Glomerular visceral epithelial cell (primary cell): ENCODE results near the gene NPEPPS.
"Not testable (repeated sequence)": the region's sequence is repeated elsewhere in the genome, so short reads cannot be mapped to it uniquely, and the experiment has no call there.

Experiments used
- DNase-seq: peaks from one replicate; pipeline ENCODE4 v3.0.0-alpha.2; 2016; ENCODE audit errors: extremely low spot score

Gene NPEPPS, protein sequence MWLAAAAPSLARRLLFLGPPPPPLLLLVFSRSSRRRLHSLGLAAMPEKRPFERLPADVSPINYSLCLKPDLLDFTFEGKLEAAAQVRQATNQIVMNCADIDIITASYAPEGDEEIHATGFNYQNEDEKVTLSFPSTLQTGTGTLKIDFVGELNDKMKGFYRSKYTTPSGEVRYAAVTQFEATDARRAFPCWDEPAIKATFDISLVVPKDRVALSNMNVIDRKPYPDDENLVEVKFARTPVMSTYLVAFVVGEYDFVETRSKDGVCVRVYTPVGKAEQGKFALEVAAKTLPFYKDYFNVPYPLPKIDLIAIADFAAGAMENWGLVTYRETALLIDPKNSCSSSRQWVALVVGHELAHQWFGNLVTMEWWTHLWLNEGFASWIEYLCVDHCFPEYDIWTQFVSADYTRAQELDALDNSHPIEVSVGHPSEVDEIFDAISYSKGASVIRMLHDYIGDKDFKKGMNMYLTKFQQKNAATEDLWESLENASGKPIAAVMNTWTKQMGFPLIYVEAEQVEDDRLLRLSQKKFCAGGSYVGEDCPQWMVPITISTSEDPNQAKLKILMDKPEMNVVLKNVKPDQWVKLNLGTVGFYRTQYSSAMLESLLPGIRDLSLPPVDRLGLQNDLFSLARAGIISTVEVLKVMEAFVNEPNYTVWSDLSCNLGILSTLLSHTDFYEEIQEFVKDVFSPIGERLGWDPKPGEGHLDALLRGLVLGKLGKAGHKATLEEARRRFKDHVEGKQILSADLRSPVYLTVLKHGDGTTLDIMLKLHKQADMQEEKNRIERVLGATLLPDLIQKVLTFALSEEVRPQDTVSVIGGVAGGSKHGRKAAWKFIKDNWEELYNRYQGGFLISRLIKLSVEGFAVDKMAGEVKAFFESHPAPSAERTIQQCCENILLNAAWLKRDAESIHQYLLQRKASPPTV

DNA sequence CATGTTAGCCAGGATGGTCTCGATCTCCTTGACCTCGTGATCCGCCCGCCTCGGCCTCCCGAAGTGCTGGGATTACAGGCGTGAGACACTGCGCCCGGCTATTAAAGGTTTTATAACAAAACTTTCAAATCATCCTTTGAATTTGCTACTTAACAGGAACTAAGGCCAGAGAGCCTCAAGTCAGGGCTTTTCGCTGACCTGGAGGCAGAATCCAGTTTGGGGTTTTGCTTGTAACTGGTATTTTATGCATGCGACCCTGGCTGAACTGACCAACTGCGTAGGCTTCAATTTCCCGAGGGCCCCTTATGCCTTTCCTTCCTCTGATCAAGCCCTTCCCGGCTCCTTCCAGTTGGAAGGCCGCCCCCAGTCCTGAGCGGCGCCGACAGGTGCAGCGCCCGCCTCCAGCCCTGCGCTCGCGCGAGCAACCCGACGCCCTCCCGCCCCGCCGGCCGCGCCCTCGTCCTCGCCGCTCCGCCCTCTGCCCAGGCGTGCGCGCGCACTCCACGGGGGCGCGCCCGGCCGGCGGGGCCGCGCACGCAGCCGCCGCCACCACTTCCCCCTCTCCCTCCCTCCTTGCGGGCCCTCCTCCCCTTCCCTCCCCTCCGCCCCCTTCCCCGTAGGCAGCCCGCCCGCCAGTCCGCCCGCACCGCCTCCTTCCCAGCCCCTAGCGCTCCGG lies at the start of gene NPEPPS:
Gene NPEPPS, plus strand, starts transcription at position 552 of the 676 bp plus-strand sequence. CDS start 193 bp downstream, outside the sequence.
- peak; percentile 95 for DNase-seq

DNA sequence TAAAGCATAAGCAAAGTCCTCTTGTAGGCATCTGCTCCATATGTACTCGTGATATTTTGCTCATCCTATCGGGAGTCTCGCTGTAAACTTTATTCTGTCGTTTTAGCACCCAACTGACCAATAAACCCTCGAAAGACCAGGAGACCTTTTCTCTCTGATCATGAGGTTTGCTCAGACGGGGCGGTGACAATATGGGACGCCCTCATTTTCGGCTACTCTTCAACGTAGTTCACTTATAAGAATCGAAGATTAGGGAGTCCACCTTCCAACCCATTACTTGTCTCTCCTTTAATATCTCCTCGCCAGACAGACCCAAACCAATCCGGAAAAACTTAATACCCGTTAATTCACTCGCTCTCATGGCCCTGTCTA lies 39.1 kb upstream of the NPEPPS start:
- not testable (repeated sequence) for DNase-seq

DNA sequence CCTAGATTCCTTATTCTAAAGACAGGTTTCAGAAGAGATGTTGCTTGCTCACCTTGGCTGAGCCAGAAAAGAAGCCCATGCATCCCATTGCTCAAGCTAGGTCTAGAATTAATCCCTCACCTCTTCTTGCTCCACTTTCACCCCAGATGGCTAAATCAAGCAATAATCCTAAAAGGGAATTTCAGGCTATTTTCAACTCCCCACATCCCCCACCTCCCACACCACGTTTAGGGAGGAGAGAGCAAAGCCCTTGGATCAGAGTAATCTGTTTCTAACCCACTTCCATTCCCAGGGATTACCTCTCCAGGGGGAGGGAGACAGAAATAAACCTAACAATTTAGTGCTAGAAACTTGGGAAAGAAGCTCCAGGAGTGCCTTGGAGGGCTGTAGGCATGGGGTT lies 31.8 kb upstream of the NPEPPS start:
- DNase-seq = not testable (repeated sequence)

- not testable (repeated sequence) for DNase-seq
Observed at GRCh38 chr17:47499494-47499893, 31.4 kb upstream of the NPEPPS start.

- peak; percentile 36 for DNase-seq
Observed at GRCh38 chr17:47500620-47501019, 30.3 kb upstream of the NPEPPS start.

- peak; percentile 68 for DNase-seq
Observed at GRCh38 chr17:47502122-47502731, 28.7 kb upstream of the NPEPPS start.

DNA sequence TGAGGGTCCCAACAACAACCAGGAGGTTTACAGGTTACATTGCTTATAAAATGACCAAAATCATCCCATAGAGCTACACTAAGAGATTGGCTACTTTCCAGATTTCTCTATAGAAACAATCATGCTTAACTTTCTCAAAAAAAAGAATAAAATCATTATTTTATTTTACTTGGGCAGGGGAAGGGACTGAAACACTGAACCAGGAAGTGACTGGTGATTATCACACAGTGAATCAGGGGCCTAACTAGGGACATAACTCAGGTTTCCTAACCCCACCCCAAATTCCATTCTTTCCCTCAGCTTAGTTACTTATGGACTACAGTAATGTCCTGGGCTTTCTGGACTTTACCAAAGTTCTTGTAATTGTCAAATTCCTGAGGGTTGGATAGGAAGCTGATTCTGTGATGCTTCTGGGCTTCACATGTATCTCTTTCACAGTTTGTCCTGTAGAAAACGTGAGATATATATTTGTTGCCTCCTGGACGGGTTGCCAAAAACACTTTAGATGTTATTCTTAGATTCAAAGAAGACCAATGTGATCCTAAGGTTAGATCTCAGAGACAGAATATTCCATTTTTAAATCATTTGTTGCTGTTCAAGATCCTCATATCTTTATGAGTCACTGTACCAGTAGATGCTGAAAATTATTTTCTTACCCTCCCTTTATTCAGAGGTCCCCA lies 28.0 kb upstream of the NPEPPS start:
- peak; percentile 69 for DNase-seq

GRCh38 chr17:47511701-47512146 lies 19.2 kb upstream of the NPEPPS start:
- DNase-seq = not testable (repeated sequence)

GRCh38 chr17:47513301-47513700 lies 17.6 kb upstream of the NPEPPS start:
- not testable (repeated sequence) for DNase-seq

DNA sequence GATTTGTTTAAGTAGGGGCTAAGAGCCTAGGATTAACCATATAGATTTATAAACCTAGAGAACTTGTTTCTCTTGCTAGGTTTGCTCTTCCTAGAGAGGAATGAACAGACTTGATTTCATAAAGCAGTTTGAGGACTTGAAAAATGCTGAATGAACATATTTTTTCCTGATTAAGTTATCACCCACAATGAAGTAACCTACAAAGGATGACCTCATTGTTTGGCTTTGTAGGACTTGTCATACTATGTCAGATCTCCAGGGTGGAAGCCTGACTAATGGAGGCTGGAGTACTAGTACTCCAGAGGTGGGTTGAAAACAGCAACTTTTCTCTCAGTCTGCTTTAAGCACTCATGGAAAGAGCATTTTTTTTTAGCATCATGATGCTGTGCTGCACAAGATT lies 12.0 kb upstream of the NPEPPS start:
- not testable (repeated sequence) for DNase-seq

DNA sequence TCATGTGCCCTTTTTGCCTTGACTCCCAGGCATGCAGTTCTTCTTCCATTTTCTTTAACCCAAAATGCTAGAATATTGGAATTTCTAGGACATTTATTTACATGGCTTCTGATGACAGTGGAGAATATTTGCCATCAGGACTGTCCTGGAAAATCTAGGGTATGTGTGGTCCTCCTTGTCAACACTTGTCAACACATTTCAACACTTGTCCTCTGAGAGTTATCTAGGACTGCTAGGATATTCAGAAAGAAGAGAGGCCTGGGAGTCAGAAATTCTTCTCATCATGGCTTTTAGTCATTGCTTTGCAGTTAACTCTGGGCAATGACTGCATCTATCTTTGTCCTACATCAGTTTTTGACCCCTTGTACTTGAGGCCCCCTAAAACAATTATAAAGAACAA lies 11.5 kb upstream of the NPEPPS start:
- not testable (repeated sequence) for DNase-seq

- not testable (repeated sequence) for DNase-seq
Observed at GRCh38 chr17:47520279-47520678, 10.6 kb upstream of the NPEPPS start.

- DNase-seq = not testable (repeated sequence)
Observed at GRCh38 chr17:47521434-47521833, 9.5 kb upstream of the NPEPPS start.

DNA sequence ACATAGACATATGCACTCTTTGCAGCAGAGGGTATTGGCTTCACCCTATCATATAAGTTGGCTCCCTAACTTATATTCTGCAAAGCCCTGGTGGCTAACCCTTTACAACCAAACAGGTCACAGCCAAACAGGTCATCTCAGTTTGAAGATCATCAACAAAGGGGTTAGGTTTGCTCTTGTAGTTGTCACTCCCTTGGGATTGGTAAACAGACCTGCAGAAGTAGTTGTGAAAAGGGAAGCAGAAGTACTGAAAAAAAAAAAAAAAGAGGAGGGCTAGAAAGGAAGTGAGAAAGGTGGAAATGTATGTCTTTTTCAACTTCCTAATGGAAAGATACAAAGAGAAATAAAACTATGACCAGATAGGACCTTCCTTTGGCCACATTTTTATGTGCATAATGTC lies 8.6 kb upstream of the NPEPPS start:
- not testable (repeated sequence) for DNase-seq

- DNase-seq = not testable (repeated sequence)
Observed at GRCh38 chr17:47531233-47531820, 419 bp downstream of the NPEPPS start.

- not testable (repeated sequence) for DNase-seq
Observed at GRCh38 chr17:47539085-47539484, 8.2 kb downstream of the NPEPPS start.

GRCh38 chr17:47541676-47542075 lies 10.8 kb downstream of the NPEPPS start:
- not testable (repeated sequence) for DNase-seq

- not testable (repeated sequence) for DNase-seq
Observed at GRCh38 chr17:47544327-47544726, 13.4 kb downstream of the NPEPPS start.

DNA sequence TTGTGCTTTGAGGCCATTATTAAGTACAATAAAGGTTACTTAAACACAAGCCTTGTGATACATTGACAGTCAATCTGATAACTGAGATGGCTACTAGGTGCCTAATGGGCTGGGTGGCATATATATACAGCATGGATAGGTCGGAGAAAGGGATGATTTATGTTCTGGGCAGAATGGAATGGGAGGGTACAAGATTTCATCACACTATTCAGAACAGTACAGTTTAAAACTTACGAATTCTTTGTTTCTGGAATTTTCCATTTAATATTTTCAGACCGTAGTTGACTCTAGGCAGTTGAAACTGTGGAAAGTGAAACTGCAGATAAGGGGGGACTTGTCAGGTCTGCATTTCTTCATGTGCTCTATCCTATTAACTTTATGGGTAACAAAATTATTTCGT lies 23.8 kb downstream of the NPEPPS start:
- DNase-seq = not testable (repeated sequence)

- not testable (repeated sequence) for DNase-seq
Observed at GRCh38 chr17:47556108-47556507, 25.2 kb downstream of the NPEPPS start.
